ENCODE measurements around the gene SH3BGRL.
"Not testable (repeated sequence)": the region's sequence is repeated elsewhere in the genome, so short reads cannot be mapped to it uniquely, and the experiment has no call there.

SH3BGRL gene

DNA sequence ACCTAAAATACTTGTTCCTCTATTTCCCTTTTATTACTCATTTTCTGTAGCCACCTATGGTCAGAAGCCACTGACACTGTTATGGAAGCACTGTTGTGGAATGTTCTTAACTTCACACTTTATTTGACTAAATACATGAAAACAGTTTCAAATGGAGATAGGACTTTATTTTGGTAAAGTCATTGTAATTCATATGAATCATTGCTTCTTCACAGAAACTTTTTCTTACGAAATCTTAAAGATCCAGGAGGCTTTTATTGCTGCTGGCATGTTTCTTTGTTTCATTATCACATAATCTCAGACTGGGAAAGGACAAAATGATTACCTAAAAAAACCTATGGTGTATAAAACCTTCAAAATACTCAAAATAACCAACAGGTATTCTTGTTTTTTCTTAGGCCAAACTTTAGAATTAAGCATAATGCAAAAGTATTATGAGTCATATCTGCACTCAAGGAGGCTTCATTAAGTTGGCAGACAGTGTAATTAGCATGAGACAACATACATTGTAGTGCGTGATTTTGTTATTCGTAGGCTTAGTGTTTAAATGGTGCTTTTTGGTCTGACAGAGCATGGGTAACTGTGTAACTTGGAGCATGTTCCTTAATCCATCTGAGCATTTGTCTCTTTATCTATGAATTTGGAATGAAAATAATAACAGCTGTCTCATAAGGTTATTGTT lies 58.0 kb downstream of the SH3BGRL start:
- no peak for DNase-seq

DNA sequence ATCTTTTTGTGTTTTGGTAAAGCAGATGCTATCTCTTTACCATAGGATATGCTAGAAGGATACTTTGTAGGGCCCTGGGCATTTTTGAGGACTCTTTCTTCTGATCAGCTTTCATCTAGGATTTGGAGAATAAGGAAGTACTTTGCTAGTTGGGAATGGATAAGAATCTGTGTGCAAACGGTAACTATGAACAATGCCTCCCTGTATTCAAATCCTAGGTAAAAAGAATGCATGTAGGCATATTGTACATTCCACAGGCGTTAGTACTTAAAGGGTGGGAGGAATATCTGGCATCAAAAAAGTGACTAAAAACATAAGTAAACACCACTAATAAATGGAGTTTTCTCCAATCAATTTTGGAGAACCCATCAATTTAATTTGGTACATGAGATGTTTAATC lies 59.7 kb downstream of the SH3BGRL start:
- no peak for DNase-seq

DNA sequence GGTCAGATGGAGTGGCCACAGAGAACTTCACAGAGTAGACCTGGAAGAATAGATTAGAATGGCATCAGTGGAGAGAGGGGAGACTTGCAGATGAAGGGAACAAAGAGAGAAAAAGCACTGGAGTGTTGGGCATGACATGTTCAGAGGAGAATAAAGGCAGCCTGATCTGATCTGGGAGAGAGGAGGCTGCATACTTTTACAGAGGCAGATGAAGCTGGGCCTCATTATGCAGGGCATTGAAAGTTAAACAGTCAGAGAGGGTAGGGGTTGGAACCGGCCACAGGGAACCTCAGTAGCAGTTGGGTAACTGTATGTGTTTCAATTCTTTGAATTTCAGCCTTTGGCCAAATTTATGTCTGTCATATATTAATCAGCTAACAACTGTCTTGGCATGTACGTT lies 61.2 kb downstream of the SH3BGRL start:
- DNase-seq, result no peak

DNA sequence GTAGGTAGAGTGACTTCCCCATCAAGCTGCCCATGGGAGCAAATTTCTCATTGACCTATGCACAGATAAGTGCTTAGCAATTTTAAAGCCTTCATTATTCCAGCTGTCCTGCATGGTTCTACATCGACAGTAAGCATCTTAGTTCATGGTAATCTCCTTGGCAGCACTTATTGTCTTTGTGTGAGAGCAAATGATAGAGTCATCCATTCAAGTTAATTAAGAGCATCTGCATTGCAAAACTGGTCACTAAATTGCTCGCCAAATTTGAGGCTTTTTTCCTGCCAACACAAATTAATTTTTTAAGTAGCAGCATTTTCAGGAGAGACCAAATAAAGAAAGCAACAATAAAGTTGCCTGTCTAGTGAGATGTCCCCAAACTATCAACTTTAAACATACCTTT lies 76.7 kb downstream of the SH3BGRL start:
- no peak for DNase-seq

DNA sequence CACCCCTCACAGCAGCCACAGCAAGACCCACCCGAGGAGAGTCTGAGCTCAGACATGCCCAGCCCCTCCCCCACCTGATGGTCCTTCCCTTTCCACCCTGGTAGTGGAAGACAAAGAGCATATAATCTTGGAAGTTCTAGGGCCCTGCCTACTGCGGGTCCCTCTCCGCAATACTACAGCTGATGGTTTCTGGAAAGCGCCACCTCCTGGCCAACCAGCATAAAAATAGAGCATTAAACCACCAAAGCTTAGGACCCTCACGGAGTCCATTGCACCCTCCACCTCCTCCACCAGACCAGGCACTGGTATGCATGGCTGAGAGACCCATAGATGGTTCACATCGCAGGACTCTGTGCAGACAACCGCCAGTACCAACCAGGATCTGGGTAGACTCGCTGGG lies 78.2 kb downstream of the SH3BGRL start:
- no peak for DNase-seq

DNA sequence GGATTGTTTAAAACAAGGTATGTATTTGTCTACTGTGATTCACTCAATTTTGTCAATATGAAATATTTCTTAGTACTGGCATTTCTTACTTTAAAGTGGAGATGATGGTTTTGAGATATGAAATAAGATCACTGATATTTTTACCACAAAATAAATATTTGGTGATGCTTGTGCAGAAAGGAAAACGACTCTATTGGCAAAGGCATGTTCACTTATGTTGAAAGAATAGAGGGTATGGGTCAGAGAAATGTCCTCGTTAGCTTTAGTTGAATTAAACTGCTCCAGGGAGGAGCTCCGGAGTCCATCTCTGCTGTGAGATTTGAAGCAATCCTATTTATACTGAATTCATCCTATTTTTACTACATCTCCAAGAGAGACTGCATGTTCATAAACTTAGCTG lies 84.2 kb downstream of the SH3BGRL start:
- no peak for DNase-seq

DNA sequence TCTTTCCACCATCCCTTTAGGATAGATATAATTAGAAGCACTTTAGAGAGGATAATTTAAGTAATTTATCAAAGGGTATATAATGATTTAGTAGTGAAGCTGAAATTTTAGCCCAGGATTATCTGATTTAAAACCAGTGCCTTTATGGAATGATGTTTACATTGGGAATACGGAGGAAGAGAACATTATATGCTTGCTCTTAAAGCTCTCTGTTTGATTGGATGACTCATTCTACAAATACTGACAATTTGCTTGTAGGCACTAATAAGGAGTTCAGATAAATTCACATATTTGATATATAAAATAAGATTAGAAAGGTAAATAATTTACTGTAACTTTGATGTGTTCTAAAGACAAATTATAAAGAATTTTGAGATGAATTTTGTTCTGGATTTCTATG lies 84.7 kb downstream of the SH3BGRL start:
- no peak for DNase-seq

DNA sequence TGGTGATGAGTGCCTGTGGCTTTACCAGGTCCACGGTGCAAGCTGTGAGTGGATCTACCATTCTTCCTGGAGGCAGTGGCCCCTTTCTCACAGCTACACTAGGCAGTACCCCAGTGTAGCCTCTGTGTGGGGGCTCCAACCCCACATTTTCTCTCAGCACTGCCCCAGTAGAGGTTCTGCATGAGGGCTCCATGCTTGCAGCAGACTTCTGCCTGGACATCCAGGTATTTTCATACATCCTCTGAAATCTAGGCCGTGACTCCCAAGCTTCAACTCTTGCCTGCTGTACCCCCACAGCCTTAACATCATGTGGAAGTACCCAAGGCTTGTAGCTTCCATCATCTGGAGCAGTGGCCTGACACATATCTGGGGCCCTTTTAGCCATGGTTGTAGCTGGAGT lies 90.1 kb downstream of the SH3BGRL start:
- DNase-seq, result no peak

DNA sequence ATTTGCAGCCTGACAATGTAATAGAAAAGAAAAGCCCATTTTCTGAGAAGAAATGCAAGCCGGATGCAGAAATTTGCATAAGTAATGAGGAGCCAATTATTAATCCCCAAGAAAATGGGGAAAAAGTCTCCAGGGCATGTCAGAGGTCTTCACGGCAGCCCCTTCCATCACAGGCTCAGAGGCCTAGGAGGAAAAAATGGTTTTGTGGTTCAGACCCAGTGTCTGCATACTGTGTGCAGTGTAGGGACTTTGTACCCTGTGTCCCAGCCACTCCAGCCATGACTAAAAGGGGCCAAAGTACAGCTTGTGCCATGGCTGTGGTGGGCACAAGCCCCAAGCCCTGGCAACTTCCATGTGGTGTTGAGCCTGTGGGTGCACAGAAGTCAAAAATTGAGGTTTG lies 92.2 kb downstream of the SH3BGRL start:
- no peak for DNase-seq

DNA sequence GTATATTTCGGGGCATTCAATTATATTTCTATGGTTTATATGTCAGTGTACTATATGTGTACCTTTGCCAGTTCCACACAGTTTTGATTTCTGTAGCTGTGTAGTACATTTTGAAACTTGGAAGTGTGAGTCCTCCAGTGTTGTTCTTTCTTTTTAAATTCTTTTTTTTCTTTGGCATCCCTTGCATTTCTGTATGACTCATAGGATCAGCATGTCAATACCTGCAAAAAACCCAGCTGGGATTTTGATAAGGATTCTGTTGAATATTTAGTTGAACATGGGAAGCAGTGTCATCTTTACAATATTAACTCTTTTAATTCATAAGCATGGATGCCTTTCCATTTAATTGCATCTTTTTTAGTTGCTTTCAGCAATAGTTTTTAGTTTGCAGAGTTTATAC lies 100.0 kb downstream of the SH3BGRL start:
- no peak for DNase-seq

DNA sequence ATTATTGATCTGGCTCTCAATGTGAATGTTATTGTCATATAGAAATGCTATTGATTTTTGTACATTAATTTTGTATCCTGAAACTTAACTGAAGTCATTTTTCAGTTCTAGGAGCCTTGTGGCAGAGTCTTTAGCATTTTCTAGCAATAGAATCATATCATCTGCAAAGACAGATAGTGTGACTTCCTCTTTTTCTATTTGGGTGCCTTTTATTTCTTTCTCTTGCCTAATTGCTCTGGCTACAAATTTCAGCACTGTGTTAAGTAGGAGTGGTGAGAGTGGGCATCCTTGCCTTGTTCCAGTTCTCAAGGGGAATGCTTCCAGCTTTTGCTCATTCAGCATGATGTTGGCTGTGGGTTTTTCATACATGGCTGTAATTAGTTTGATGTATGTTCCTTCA lies 102.7 kb downstream of the SH3BGRL start:
- no peak for DNase-seq

DNA sequence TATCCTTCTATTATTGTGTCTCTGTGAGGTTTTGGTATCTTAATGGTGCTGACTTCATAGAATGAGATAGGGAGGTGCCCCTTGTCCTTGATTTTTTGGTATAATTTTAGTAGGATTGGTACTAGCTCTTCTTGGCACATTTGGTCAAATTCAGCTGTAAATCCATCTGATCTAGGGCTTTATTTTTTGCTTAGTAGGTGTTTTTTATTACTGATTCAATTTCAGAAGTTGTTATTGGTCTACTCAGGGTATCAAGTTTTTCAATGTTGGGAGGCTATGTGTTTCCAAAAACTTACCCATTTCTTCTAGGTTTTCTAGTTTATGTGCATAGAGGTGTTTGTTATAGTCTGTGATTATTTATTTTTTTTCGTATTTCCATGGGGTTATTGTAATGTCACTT lies 103.3 kb downstream of the SH3BGRL start:
- DNase-seq, result no peak

DNA sequence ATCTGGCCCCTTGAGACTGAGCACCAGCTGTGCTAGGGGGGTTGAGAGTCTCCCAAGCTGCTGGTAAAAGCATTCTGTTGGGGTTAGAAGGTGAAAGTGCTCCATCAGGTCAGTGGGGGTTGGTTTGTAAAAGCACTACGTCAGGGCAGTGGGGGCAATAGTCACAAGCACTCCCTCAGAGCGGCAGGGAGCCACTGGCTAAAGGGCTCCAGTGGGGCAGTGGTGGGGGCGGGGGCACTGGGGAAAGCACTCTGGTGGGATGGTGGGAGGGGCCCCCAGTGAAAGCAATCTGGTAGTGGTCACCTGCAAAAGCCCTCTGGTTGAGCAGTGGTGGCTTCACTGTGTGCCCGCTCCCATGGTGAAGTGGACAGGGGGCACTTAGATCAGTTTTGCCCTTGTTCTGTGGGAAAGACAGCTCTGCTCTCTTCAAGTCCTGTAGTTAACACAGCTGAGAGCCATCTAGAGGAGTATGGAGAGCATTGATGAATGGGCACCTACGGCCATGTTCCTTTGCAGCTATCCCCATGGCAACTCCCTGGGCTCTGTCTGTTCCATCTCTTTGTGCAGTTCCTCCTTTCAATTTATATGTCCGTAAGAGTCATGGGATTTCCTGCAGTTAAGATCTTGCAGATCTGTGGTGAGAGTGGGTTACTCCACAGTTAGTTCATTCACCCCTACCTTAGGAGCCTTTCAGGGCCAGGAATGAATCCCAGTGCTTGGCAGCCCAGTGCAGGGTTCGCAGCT lies 106.4 kb downstream of the SH3BGRL start:
- no peak for DNase-seq

DNA sequence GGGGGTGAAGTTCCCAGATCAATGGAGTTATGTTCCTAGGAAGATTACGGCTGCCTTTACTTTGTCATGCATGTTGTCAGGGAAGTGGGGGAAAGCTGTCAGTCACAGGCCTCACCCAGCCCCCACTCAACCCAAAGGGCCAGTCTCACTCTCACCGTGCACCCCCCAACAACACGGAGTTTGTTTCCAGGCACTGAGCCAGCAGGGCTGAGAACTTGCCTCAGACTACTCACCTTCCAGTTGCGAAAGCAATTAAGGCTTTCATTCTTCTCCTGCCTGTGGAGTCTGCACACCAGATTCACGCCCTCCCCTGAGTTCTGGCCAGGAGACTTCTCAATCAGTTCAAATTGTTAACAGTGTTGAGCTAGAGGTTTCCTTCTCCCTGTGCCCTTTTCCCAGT lies 114.3 kb downstream of the SH3BGRL start:
- no peak for DNase-seq

DNA sequence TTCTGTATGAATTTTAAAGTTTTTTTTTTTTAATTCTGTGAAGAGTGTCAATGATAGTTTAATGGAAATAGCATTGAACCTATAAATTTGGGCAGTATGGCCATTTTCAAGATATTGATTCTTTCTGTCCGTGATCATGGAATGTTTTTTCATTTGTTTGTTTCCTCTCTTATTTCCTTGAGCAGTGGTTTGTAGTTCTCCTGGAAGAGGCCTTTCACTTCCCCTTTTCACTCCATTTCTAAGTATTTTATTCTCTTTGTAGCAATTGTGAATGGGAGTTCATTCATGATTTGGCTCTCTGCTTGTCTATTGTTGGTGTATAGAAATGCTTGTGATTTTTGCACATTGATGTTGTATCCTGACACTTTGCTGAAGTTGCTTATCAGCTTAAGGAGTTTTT lies 129.8 kb downstream of the SH3BGRL start:
- not testable (repeated sequence) for DNase-seq

DNA sequence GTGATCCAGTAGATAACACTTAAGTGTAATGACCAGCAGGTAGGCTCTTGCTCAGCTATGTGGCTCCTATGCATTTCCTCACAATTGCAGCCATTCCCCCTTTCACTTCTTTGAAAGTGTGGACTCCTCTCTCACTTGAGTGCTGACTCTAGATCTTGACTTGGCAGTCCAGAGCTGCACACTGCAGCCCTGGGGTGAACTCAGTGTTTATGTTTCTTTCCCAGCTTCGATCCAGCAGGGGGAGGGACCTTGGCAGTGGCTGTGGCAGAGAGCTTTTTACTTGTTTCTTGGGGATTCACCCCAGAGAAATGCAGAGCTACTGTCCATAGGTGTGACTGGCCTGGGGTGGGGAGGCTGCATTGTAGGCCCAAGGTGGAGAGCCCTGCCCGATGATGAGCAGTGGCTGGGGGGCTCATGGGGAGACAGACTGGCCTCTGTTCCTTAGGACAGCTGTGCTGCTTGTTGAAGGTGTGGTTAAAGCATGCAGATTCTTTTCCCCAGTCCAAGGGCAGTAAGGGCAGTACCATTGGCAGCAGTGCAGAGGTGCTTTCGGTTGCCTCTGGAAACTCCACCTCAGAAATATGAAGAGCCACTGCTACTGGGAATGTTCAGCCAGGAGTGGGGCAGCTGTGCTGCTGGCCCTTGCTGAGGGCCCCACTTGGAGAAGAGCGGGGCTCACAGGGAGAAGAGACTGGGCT lies 134.7 kb downstream of the SH3BGRL start:
- no peak for DNase-seq

DNA sequence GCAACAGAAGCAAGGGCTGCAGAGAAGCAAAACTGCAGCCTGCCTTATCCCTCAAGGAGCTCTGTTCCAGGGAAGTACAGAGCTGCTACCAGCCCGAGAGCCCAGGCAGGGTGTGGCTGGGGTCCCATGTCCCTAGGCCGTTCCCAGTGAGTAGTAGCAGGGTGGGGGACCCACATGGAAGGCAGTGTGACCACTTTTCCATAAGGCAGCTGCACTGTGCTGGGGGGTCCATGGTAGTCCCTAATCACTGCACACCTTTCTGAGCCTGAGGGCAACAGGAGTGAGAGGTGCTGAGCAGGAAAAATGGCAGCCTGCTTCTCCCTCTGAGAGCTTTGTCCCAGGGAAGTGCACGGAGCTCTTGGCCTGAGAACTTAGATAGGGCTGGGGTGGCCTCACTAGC lies 135.9 kb downstream of the SH3BGRL start:
- DNase-seq, result no peak

DNA sequence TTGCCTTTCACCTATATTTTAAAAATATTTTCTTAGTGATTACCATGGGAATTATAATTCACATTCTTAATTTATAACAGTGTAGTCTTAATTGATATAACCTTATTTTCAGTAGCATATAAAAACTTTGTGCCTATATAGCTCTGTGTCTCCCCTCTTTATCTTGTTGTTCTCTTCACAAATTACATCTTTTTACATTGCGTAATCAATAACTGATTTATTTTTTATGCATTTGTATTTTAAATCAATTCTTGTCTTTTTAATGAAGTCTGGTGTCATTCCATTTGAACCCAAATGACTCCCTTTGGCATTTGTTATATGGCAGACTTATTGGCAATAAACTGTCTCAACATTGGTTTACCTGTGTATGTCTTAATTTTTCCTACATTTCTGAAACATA lies 137.0 kb downstream of the SH3BGRL start:
- no peak for DNase-seq

DNA sequence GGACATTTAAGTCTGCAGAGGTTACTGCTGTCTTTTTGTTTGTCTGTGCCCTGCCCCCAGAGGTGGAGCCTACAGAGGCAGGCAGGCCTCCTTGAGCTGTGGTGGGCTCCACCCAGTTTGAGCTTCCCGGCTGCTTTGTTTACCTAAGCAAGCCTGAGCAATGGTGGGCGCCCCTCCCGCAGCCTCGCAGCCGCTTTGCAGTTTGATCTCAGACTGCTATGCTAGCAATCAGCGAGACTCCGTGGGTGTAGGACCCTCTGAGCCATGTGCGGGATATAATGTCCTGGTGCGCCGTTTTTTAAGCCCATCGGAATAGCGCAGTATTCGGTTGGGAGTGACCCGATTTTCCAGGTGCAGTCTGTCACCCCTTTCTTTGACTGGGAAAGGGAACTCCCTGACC lies 143.4 kb downstream of the SH3BGRL start:
- DNase-seq, result not testable (repeated sequence)

Data from NCI-H2029 (cell line).